ENCODE measurements around the gene OTOP1.

DNA sequence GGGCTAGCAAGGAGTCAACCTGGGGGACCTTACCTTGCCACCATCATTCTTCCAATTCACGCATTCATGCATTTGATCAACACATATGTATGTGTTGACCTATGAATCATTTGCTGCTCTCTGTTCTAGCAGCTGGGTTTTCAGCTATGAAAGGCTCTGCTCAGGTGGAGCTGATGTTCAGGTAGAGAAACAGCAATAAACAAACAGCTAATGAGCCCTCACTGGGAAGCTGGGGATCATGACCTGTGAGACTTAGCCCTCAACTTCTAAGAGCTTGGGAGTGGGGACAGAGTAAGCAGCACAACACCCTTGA lies 1.6 kb upstream of the OTOP1 start:
- TF ChIP-seq, protein P1, sequence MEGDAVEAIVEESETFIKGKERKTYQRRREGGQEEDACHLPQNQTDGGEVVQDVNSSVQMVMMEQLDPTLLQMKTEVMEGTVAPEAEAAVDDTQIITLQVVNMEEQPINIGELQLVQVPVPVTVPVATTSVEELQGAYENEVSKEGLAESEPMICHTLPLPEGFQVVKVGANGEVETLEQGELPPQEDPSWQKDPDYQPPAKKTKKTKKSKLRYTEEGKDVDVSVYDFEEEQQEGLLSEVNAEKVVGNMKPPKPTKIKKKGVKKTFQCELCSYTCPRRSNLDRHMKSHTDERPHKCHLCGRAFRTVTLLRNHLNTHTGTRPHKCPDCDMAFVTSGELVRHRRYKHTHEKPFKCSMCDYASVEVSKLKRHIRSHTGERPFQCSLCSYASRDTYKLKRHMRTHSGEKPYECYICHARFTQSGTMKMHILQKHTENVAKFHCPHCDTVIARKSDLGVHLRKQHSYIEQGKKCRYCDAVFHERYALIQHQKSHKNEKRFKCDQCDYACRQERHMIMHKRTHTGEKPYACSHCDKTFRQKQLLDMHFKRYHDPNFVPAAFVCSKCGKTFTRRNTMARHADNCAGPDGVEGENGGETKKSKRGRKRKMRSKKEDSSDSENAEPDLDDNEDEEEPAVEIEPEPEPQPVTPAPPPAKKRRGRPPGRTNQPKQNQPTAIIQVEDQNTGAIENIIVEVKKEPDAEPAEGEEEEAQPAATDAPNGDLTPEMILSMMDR (IDR thresholded peaks at IDR 0.05; ENCODE audit: low read depth, low read length, missing input control) = no peak
- TF ChIP-seq, protein P2, sequence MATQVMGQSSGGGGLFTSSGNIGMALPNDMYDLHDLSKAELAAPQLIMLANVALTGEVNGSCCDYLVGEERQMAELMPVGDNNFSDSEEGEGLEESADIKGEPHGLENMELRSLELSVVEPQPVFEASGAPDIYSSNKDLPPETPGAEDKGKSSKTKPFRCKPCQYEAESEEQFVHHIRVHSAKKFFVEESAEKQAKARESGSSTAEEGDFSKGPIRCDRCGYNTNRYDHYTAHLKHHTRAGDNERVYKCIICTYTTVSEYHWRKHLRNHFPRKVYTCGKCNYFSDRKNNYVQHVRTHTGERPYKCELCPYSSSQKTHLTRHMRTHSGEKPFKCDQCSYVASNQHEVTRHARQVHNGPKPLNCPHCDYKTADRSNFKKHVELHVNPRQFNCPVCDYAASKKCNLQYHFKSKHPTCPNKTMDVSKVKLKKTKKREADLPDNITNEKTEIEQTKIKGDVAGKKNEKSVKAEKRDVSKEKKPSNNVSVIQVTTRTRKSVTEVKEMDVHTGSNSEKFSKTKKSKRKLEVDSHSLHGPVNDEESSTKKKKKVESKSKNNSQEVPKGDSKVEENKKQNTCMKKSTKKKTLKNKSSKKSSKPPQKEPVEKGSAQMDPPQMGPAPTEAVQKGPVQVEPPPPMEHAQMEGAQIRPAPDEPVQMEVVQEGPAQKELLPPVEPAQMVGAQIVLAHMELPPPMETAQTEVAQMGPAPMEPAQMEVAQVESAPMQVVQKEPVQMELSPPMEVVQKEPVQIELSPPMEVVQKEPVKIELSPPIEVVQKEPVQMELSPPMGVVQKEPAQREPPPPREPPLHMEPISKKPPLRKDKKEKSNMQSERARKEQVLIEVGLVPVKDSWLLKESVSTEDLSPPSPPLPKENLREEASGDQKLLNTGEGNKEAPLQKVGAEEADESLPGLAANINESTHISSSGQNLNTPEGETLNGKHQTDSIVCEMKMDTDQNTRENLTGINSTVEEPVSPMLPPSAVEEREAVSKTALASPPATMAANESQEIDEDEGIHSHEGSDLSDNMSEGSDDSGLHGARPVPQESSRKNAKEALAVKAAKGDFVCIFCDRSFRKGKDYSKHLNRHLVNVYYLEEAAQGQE (IDR thresholded peaks at IDR 0.05) = no peak
- TF ChIP-seq GABPA (IDR thresholded peaks at IDR 0.05 in 1 of 2, conservative IDR thresholded peaks at IDR 0.05 in 1 of 2) = no peak
